OCI-LY7 (cell line): Measurements from ENCODE around the gene ARMC9.

Source experiments
- EZH2phosphoT487 ChIP-seq: fragments of 200-600 bp; sonication (generic); IDR thresholded peaks from 2 replicates; pipeline ENCODE4 v1.6.1; 2018; ENCODE audit warnings: low read depth, borderline replicate concordance, mild to moderate bottlenecking, mixed run types, antibody characterized with exemption, low read length, moderate library complexity, mixed read lengths
- TF ChIP-seq, protein P1 (sequence below): fragments of 200-600 bp; sonication (generic); conservative IDR thresholded peaks from 2 replicates; pipeline ENCODE4 v1.5.1; 2014; ENCODE audit warnings: mild to moderate bottlenecking, antibody characterized with exemption, low read length, moderate library complexity, mixed read lengths

DNA sequence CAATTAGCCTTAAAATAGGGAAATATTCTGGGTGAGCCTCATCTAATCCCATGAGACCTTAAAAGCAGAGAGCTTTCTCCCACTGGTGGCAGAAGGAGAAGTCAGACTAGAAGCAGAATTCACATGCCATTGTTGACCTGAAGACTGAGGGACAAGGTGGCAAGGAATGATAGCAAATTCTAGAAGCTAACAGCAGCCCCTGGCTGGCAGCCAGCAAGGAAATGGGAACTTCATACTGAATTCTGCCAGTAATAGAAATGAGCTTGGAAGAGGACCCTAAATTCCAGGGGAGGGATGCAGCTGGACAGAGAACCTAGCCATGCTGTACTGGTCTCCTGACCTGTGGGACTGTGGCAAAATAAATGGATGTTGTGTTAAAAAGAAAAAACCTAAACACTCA lies 216.6 kb downstream of the ARMC9 start:
- TF ChIP-seq, protein P1, sequence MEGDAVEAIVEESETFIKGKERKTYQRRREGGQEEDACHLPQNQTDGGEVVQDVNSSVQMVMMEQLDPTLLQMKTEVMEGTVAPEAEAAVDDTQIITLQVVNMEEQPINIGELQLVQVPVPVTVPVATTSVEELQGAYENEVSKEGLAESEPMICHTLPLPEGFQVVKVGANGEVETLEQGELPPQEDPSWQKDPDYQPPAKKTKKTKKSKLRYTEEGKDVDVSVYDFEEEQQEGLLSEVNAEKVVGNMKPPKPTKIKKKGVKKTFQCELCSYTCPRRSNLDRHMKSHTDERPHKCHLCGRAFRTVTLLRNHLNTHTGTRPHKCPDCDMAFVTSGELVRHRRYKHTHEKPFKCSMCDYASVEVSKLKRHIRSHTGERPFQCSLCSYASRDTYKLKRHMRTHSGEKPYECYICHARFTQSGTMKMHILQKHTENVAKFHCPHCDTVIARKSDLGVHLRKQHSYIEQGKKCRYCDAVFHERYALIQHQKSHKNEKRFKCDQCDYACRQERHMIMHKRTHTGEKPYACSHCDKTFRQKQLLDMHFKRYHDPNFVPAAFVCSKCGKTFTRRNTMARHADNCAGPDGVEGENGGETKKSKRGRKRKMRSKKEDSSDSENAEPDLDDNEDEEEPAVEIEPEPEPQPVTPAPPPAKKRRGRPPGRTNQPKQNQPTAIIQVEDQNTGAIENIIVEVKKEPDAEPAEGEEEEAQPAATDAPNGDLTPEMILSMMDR, result no peak
- TF ChIP-seq EZH2phosphoT487, result no peak
